ENCODE data around the gene TIAM2.
"Not testable (repeated sequence)": the region's sequence is repeated elsewhere in the genome, so short reads cannot be mapped to it uniquely, and the experiment has no call there.

Gene TIAM2

DNA sequence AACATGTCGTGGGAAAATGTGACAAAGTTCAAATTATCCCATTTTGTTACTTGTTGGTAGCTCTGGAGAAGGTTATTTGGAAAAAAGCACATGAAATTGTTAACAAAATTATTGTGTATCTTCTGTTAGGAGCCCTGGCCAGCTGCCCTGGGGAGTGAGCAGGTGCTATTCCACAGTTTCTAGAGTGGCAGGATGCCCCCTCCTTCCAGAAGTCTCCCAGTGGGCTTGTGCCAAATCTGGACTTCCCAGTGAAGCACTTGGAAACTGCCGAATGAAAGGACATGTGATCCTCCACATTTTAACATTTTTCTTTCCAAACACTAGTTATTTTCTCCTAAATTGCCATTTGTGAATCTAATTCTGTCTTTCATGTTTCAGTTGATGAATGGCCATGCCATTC is 201.8 kb downstream of the TIAM2 start:
- no peak for DNase-seq (ENCODE audit: low read depth in 2 of 2)

DNA sequence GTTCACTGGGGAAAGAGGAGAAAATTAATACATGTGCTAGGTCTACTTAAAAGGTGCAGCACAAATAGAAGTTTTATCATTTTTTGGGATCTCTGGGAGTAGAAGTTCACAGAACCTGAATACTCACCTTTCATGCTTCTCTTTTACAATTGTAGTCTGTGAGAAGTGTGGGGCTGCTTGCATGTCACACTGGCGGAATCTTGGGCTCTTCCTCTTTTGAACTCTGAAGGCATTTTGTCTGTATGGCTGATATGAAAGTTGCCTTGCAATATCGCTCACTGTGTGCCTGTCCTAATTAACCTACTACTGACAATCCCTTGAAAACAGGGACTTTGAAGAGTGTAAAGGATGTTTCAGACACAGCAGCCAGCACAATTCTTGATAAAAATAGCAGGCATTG is 202.8 kb downstream of the TIAM2 start:
- DNase-seq (ENCODE audit: low read depth in 2 of 2), result no peak

DNA sequence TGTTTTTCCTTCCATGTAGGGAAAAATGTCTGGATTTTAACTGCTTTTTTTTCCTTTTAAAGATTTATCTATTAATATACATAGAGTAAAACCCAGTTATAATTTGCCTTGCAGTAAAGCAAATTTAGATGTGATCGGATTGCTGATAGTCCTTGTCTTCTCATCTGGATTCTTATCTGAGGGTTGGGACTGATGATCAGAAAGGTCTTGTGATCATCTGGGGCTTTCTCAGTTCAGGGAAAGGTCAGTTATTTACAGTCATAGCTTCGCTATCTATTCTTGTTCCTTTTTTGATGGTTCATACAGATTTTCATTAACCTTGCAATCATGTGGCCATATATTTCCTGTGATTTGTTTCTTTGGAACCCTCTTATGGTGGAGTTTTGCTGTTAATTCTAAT is 204.9 kb downstream of the TIAM2 start:
- no peak for DNase-seq (ENCODE audit: low read depth in 2 of 2)

DNA sequence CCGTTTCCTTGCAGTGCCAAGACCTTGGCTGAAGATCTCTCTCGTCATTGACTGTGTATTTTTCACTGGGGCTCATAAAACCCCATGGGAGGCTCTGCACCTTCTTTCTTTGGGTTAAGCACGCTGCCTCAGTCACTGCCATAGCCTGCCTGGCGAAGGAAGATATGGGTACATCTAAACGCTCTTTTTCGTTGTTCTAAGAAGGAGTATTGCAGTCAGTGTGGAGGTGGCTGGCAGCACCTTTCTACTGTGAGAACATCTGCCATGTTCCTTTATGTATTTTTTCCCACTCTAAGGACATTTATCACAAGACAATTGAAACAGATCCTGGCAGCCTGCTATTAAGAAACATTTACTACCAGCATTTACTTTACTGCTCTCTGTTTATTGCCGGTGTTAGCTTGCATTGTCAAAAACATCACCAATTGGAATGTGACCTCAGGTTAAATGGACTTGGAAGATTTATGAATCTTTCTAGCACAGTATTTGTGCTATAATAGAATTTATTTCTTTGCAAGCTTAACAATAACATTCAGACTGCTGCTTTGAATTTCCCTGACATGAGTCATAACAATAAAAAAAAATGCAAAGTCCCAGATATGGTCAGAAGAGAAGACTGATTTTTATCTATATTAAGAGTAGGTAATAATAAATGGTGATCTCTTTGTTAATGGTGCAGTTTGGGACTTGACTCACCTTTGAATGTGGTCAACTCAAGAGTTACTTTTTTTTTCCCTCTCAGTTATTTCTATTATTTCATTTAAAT is 206.5 kb downstream of the TIAM2 start:
- DNase-seq (ENCODE audit: low read depth in 2 of 2), result no peak

DNA sequence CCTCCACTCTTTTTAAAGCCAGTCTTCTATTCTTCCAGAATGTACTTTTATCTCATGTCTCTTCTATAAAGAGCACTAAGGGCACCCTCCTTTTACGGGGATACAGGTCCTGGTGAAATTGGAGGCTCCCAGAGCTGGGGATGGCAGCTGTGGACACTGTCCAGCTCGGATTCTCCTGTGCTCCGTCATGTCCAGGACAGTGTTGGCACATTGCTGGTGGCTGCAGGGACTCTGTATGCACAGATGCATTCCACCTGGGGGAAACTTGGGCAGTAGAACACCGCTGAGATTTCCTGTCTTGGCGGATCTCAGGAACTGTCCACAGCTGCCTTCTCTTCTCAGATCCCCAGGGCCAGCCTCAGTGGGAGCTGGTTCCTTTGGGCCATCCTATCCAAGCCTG is 212.1 kb downstream of the TIAM2 start:
- no peak for DNase-seq (ENCODE audit: low read depth in 2 of 2)

DNA sequence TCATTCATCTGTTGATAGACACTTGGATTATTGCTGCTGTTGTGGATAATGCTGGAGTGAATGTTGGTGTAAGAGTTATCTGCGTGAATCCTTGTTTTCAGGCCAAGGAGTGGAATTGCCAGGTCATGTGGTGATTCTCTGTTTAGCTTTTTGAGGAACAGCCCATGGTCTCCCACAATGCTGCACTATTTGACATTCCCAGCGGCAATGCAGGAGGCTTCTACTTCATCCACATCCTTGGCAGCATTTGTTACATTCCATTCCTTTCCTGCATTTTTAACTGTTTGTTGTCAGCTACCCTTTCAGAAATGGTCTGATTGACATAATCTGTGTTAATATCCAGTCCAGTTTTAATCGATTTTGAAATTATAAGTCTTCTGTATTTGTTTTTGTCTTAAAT is 217.0 kb downstream of the TIAM2 start:
- DNase-seq (ENCODE audit: low read depth in 2 of 2), result no peak

DNA sequence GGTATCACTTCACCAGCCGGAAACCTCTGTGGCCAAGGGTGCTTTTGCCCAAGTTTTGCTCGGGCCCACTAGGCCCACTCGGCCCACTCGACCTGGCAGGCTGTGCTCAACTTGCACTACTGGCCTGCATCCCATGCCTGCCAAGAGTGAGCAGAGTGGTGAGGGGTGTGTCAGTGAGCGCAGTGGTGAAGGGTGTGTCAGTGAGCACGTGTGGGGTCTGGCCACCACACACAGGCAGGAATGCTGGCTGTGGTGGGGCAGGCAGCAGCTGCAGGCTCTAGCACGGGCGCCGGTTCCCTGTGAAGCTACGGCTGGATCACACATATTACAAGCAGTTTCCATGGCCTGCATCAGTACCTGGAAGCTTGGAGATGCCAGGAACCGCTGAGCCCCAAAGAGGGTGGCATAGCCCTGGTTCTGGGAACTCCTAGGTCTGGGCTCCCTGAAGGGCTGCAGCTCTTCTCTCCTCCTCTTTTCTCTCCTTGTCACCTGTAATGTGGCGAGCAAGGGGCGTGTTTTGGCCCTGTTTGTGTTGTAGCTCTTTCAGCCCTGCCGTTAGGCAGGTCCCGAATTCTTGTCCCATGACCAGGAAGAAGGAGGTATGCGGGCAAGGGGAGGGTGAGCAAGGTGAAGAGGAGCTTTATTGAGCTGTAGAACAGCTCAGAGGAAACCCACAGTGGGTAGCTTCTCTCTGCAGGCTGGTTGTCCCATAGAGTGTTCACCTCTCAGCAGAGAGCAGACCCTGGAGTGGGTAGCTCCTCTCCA is 217.7 kb downstream of the TIAM2 start:
- no peak for DNase-seq (ENCODE audit: low read depth in 2 of 2)

DNA sequence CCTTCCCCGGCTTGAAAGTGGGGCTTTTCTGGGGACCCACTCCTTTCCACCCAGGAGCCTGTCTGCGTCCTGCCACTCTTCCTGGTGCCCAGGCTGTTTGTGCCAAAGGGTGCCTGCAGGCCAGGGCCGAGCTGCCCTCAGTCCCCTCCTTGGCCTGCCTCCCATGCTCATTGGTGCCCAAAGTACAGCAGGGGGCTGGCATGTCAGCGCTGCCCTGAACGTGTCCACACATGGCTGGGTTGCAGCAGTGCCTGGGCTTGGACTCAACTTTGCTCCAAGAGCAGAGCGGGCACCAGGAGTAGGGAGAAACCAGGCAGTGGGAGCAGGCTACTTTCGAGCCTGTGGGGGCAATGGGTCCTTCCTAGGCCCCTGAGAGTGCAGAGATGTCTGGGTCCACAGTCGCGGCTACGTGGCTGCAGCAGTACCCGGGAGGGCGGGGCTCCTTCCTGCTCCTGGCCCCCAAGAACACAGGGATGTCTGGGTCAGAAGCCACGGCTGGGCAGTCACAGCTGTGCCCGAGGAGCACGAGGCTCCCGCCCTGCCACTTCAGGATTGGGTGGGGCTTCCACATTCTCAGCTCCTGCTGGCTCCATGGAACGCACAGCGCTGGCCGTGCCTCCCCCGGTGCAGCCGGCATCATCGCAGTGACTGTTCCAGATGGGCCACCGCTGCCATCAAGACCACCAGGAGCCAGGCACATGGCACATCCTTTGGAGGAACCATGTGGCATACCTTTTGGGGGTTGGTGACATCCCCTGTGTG is 218.7 kb downstream of the TIAM2 start:
- no peak for DNase-seq (ENCODE audit: low read depth in 2 of 2)

DNA sequence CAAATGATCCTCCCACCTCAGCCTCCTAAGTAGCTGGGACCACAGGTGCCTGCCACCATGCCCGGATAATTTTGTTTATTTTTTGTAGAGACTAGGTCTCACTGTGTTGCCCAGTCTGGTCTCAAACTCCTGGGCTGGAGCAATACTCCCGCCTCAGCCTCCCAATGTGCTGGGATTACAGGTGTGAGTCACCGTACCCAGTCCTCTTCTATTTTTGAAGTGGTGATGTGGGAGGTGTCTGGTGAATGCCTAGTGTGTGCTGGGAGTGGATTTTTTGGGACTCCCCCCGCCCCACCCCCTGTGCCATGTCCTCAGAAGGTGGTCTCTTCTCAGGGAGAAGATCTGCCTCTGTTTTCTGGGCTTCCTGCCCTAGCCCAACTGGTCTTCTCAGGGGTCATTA is 220.8 kb downstream of the TIAM2 start:
- no peak for DNase-seq (ENCODE audit: low read depth in 2 of 2)

DNA sequence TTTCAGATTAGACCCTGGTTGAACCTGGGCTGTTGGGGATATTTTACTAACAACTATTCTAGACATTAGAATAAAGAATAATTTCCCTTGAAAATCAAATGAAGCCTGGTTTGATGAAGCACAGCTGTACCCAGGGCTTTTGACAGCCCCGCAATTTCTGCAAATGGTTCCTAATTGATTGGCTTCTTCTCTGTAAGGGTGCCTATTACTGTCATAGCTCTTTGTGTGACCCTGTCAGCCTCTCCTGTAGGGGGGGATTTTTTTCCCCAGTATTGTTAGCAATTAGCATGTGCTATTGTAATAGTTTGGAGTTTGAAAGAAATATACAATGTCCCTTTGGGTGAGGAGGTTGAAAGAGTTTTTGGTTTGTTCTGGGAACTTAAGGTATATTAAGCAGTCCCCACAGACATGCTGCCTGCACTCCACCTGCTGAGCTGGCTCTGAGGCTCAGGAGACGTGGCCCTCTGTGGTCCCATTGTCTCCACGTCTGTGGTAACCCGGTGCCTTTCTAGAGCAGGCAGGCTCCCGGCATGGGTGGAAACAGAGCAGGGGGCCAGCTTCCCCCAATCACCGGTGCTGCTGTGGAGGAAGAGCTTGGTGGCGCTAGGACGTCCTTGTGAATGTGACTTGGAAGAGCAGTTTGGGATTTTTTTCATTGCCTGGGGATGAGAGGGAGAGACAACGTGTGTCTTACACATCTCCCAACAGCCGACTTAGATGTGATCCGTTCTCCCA is 221.4 kb downstream of the TIAM2 start:
- no peak for DNase-seq (ENCODE audit: low read depth in 2 of 2)

DNA sequence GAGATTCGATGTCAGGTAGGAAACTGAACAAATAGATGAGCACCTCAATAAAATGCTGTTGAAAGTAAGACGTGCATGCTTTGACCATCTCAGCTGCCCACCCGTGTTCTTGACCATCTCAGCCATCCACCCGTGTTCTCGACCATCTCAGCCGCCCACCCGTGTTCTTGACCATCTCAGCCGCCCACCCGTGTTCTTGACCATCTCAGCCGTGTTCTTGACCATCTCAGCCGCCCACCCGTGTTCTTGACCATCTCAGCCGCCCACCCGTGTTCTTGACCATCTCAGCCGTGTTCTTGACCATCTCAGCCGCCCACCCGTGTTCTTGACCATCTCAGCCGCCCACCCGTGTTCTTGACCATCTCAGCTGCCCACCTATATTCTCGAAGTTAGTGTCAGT is 223.6 kb downstream of the TIAM2 start:
- DNase-seq (ENCODE audit: low read depth in 2 of 2), result not testable (repeated sequence)

DNA sequence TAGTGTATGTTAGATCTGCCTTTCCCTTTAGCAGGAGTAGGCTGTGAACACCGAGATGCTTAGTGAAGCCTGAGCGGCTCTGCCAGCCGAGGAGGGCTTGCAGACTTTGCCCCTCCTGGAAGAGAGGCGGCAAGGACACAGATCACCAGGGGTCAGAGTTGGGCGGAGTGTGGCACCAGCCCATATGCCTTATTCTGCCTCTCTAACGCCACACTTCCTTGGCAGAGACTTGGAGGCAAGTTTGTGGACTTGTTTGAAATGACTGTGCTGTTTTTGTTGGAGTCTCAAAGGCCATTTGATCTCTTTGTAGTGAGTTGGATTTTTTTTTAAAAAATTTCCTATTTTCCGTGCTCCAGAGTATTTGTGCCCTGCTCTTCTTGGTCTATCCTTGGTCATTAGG is 224.2 kb downstream of the TIAM2 start:
- no peak for DNase-seq (ENCODE audit: low read depth in 2 of 2)

DNA sequence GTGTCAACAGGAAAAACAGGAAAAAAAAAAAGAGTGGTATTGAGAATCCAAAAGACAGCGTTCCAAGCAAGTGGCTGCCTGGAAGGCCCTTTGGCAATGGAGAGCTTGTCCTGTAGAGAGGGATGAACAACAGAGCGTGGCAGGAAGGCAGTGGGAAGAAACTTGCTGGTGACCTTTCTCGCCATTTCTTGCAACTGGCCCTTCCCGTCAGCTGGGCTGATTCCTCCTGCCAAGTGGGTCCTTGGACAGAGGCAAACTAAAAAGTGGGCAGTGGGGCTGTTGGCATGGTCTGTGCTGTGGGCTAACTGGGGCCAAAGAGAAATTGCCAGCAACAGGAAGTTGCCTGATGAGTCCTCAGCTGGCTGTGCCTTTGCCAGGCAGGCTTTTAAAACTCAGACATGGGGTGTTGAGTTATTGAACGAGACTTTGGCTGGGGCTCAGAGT is 224.8 kb downstream of the TIAM2 start:
- DNase-seq (ENCODE audit: low read depth in 2 of 2), result no peak

DNA sequence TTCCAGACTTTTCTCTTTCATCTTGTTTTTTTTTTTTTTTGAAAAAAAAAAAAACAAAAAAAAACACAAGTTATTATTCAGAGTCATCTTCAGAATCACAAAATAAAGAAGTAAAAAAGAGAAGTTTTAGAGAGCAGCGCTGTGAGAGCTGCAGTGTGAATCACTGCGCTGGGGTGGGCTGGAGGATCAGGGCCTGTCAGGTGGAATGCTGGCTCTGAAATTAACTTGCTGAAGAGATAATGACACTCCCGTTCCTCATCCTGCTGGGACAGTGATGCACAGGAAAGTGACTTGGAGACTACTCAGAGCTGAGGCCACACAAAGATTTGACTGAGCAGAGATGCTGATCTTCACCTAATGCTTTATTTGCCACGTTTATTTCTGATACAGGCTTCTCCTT is 226.0 kb downstream of the TIAM2 start:
- no peak for DNase-seq (ENCODE audit: low read depth in 2 of 2)

DNA sequence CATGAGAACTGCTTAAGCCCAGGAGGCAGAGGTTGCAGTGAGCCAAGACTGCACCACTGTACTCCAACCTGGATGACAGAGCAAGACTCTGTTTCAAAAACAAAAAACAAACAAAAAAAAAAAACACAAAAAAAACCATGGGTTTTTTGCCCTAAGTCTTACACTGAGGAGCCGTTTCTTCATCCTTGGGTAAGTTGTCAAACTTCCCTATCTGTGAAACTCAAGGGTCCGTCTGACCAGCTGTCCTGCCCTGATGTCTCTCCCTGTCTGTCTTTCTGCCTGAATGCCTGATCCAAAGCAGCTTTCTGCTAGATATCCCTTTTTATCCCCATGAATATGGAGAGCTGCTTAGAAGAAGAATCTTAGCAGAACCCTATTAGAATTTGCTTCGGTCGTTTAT is 227.4 kb downstream of the TIAM2 start:
- no peak for DNase-seq (ENCODE audit: low read depth in 2 of 2)

DNA sequence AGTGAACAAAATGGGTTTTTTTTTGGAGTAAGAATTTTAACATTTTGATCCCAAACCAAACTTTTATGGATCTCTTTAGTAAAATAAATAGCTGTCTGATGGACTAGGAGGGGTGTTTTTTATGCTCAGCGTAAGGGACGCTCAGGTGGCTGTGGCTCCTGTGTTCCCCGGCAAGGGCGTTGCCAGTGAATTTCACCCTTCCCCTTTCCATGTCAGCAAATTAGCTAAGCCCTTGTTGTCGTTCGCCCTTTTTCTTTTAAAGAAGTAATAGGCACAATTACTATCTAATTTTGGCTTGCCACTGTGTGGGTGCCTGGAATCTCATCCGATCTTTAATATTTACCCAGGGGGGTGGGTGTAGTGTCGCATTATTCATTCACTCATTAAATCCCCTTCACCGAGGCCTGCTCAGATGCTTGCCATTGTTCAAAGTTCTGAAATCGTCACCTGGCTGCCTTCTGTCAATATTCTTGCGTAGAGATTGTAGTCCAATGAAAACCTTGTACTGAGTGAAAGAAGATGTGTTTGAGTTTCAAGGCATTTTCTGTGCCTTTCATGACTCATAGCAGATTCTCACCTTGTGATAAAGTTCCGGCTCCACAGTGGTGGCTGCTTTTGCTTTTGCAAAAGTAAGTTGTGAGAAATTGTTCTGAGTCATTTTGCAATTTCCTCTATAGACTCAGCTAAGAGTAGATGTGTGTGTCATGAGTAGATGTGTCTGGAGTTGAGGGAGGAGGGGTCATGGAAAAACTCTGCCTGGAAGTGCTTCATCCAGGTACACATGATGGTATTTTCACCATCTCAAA is 228.7 kb downstream of the TIAM2 start:
- DNase-seq (ENCODE audit: low read depth in 2 of 2), result peak; percentile 35 to 44

DNA sequence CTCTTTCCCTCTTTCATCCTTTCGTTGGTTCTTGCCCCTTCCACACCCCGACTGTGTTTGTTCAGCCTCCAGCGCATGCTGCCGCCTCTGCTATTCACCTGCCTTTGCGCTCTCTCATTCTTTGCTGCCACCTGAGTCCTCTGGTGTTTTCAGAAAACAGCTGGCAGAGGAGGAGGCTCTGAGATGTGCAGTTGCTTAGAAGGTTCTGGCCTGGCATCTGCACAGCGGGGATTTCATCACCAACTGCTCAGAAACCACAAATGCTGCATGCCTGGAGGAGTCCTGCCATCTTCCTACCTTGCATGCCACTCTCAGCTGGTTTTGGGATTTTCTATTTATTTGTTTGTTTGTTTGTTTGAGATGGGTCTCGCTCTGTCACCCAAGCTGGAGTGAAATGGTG is 229.5 kb downstream of the TIAM2 start:
- DNase-seq (ENCODE audit: low read depth in 2 of 2), result no peak

DNA sequence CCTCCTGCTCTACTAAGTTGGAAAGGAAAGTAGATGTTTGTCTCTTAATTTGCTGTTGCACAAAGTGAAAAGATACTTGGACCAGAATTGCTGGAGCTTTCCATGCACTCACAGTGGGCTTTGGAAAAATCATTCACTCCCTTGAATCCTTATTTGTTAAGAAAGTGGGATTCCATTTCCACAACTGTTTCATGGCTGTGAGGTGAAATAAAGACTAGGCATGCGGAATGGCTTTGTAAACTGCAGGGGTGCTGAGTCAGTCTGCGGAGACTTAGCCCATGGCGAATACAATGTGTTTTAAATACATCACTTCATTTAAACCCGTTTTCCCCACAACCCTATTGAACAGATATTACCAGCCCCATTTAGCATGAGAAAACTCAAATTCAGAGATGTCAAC is 231.9 kb downstream of the TIAM2 start:
- DNase-seq (ENCODE audit: low read depth in 2 of 2), result no peak

DNA sequence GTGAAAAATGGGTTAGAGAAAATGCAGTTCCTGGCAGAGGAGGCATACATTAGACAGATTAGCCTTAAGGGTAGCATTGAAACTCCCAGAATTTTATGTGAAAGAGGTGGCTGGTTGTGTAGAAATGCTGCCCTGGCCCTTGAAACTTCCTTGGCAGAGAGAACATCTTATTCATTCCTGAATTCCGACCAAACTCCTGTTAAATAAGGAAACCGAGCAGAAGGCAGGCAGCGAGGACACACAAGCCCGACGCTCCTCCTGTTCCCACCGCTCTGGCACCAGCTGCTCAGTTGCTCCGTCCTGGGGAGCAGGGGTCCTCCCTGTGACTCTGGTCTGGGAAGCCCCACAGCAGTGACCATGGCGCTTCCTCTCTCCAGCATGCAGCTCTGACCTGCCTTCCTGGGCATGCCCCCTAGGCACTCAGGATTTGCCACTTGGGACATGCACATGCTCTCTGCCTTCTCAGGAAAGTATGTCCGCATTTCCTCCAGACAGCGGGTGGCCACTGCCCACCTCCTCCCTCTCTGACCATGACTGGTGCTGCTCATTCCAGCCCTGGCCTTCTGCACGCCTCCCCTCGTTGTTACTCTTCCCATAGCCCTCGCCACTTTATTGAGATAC is 233.5 kb downstream of the TIAM2 start:
- DNase-seq (ENCODE audit: low read depth in 2 of 2), result no peak

DNA sequence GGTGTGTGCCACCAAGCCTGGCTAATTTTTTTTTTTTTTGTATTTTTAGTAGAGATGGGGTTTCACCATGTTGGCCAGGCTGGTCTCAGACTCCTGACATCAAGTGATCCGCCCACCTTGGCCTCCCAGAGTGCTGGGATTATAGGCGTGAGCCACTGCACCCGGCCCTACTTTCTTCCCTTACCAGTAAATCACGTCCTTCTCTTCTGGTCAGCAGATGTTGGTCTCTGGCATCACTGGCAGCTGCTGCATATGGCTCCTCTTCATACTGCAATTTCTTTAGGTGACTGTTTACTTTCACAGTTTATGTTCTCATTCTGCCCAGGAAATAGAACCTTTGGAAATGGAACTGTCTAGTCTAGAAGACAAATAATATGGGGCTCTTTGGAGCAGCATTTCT is 235.9 kb downstream of the TIAM2 start:
- DNase-seq (ENCODE audit: low read depth in 2 of 2), result not testable (repeated sequence)

DNA sequence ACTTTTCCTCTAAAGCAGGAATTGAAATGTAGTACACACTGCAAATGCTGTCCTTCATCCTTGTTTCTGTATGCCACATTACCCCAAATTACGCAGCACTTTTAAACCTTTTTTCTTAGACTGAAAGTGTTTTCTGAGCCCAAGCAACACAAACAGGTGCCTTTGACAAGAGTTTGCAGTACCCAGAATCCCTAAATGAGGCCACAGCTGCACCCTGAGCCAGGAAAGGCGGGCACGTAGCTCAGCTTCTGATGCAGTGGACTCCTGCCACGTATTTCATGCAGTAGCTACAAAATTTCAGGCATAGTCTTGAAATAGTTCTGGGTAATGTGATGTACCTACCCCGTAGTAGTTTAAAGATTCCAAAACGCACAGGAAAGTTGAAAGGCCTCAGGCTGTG is 237.7 kb downstream of the TIAM2 start:
- no peak for DNase-seq (ENCODE audit: low read depth in 2 of 2)

Data from stimulated activated CD4-positive, alpha-beta T cell treated with anti-CD3 and anti-CD28 coated beads, Interleukin-12 subunit alpha, Interleukin-12 subunit beta, amount 100 ng/mL, for 24 hours (primary cell).